Suprapubic skin (tissue), 3 donors: Measurements from ENCODE around the gene MPC1L.

Experiments
- CTCF ChIP-seq, 2 donors: fragments of 200-600 bp in 1 of 2; fragments of 450-650 bp in 1 of 2; sonication (generic) in 1 of 2; IDR thresholded peaks; one replicate each; pipeline ENCODE4 v1.5.1; 2016 to 2019; ENCODE audit warnings: antibody characterized with exemption in 2 of 2, mild to moderate bottlenecking in 1 of 2, moderate library complexity in 1 of 2
- POLR2AphosphoS5 ChIP-seq, 3 donors: sonication (generic); formaldehyde crosslinking; IDR thresholded peaks; one replicate each; pipeline ENCODE4 v1.6.1; 2017; ENCODE audit warnings: antibody characterized with exemption in 3 of 3

GRCh38 chrX:40644821-40645358 is 21.7 kb downstream of the MPC1L start:
- TF ChIP-seq POLR2AphosphoS5 (IDR thresholded peaks at IDR 0.05) (no peak), CTCF (IDR thresholded peaks at IDR 0.05) (no peak)
